GM18505 (cell line): ENCODE measurements around the gene EPAS1.

Experiments used
- ATAC-seq: cut with Tn5 transposase; IDR thresholded peaks from one replicate; pipeline ENCODE4 v1.9.1; 2021; ENCODE audit not compliant: unreplicated experiment
- POLR2A ChIP-seq: IDR thresholded peaks from 4 replicates; pipeline ENCODE4 v1.6.1; 2011; ENCODE audit warnings: borderline replicate concordance; ENCODE audit not compliant: insufficient read depth, insufficient read length; ENCODE audit errors: extremely low read depth

The EPAS1 gene

GRCh38 chr2:46309052-46309953, 12.1 kb downstream of the EPAS1 start:
- no peak for TF ChIP-seq POLR2A
- ATAC-seq: no peak

DNA sequence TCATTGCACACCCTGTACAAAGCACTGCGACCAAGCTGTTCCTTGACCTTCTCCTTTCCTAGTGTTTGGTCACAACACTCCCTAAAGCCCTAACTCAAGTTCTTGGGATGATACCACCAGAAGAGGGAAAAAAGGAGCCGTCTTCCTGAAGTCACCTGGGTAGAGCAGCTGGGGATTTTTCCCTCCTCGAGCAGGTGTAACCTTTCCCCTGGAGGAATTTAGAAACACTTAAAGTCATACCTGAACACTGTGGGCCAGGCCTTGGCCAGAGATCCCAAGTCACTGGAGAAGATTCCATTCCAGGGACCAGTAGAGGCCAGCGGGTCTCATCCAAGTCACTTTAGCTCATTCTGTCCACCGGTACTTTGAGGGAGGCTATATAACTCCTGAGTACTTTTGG, 13.2 kb downstream of the EPAS1 start:
- no peak for TF ChIP-seq POLR2A
- ATAC-seq: no peak

DNA sequence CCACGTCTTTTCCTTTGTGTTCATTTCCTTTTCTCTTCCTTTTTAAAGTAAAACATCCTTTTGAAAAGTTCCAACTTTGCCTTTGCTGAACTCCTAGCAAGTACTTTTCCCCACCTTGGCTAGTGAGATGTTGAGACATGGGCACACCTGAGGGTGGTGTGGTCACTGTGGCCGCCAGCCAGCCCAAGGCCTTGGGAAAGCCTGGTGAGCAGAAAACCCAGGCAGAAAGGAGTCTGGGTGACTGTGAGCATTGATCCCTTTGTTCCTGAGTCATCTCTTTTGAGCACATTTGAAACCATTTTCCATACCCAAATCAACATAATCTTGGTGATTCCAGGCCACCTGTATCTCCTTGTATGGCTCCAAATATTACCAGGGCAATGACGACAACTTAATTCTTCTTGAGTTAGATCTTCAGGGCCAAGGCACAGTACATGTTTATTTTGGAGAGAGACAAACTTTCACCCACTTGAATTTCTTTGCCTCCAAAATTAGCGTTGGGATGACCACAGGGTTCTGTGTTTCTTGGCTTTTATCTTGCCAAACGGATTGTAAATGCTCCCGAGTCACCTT, 14.5 kb downstream of the EPAS1 start:
- no peak for ATAC-seq
- no peak for TF ChIP-seq POLR2A

GRCh38 chr2:46313063-46313462, 15.9 kb downstream of the EPAS1 start:
- no peak for ATAC-seq

GRCh38 chr2:46314065-46314835, 17.0 kb downstream of the EPAS1 start:
- no peak for TF ChIP-seq POLR2A
- no peak for ATAC-seq

More at GRCh38 chr2:46313063-46313462, 15.9 kb downstream of the EPAS1 start:
- no peak for TF ChIP-seq POLR2A

DNA sequence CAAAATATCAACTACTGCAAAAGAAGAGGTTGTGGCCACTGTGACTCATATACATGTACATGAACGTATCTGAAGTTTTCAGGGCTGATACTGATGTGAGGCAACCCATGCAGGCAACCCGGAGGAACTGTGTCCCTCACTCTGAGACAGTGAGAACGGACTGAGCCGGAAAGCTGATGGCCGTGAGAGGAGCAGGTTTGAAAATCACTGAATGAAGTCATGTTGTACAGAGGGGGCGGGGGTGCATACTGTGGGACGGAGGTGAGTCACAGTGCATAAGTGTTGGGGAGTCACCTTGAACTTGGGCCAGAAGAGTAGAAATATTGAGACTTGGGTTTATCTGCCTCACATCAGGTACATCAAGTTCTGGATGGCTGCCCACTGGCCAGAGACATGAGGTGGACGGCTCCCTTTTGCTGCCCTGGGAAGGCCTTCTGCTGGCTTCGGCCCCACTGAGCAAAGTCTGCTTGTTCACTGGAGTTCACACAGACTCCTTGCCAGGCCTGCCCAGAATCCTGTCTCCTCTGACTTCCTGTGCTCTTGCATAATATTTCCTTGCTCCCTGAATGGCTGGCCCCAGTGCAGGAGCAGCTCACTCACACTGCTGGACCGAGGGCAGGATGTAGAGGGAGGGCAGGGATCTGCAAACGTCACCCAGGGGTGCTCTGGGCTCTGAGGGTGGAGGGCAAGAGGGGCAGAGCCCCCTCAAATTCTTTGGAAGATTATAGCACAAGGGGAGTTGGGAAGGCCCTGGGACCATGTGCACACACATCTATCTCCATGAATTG, 18.1 kb downstream of the EPAS1 start:
- no peak for ATAC-seq

GRCh38 chr2:46317094-46317486, 19.9 kb downstream of the EPAS1 start:
- no peak for TF ChIP-seq POLR2A
- no peak for ATAC-seq

More for the DNA sequence above, 18.1 kb downstream of the EPAS1 start:
- TF ChIP-seq POLR2A: no peak

GRCh38 chr2:46318579-46319460, 21.6 kb downstream of the EPAS1 start:
- no peak for TF ChIP-seq POLR2A
- ATAC-seq: no peak

DNA sequence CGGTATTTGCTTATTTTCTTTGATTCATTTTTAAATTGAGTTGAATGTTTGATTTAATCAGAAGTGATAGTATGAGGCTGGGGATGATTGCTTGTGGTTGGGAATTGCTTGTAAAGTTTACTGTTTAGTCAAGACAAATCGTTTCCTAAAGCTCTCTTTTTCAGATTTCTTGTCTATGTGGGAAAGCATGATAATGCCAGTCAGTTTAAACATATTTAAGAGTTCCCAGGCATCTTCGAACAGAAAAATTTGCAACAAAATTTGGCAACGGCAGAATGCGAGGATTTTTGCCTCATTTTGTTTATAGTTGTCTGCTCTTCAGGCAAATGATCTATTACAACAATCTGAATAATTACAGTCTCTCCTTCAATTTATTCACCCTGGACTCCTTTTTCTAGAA, 22.5 kb downstream of the EPAS1 start:
- ATAC-seq: no peak
- no peak for TF ChIP-seq POLR2A

DNA sequence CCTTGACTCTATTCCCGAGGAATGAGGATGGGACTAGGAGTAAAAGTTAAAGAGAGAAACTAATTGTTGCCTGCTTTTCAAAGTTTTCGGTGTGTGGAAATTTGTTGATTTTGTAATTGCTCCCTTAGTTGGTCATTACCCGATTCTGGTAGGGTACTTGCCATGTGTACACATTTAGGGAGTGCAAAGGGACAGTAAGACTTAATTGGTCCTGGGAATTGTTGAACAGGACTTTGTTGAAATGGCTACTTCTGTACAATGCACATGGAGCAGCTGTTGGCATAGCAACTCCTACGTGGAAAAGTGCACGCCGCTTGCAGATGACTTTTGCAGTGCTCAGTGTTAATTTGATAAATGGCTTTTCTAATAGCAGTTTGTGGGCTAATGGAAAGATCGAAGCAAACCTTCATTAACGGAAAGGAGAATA, 22.9 kb downstream of the EPAS1 start:
- no peak for TF ChIP-seq POLR2A

GRCh38 chr2:46323730-46324129, 26.5 kb downstream of the EPAS1 start:
- no peak for ATAC-seq
- no peak for TF ChIP-seq POLR2A

More for the DNA sequence above, 22.9 kb downstream of the EPAS1 start:
- no peak for ATAC-seq
